K562 (cell line): ENCODE data around the gene ADAMTS14. TPM values are rescaled to one million over a fixed set of nuclear protein-coding genes. Genes with fewer than 3 reads are reported as not detected.

Experiments used
- ARHGAP35 ChIP-seq: fragments of 450-650 bp; IDR thresholded peaks from 2 replicates; pipeline ENCODE4 v1.6.1; 2018; ENCODE audit not compliant: partially characterized antibody
- CHD4 ChIP-seq: fragments of 200-600 bp; sonication (generic); IDR thresholded peaks from 3 replicates; pipeline ENCODE4 v1.6.1; 2012; ENCODE audit warnings: low read depth, mild to moderate bottlenecking, mixed read lengths, low read length, inconsistent platforms; ENCODE audit not compliant: insufficient read depth, insufficient replicate concordance, poor library complexity, severe bottlenecking
- CXXC5 ChIP-seq: fragments of 250-450 bp; sonication (Bioruptor Pico); IDR thresholded peaks from 2 replicates; pipeline ENCODE4 v1.8.0; 2022; ENCODE audit warnings: inconsistent platforms, mild to moderate bottlenecking, moderate library complexity
- ESRRA ChIP-seq: fragments of 450-650 bp; IDR thresholded peaks from 2 replicates; pipeline ENCODE4 v1.6.1; 2014; ENCODE audit warnings: low read depth, mild to moderate bottlenecking, moderate library complexity, borderline replicate concordance
- FIP1L1 ChIP-seq: fragments of 200-400 bp; formaldehyde crosslinking; IDR thresholded peaks from 2 replicates; pipeline ENCODE4 v1.6.1; 2018; ENCODE audit warnings: mild to moderate bottlenecking, low read depth, low read length; ENCODE audit not compliant: poor library complexity, severe bottlenecking
- HDAC2 ChIP-seq: fragments of 450-650 bp; IDR thresholded peaks from 2 replicates; pipeline ENCODE4 v1.6.1; 2016; ENCODE audit warnings: mild to moderate bottlenecking
- HIVEP1 ChIP-seq: fragments of 250-450 bp; sonication (Bioruptor Pico); IDR thresholded peaks from 2 replicates; pipeline ENCODE4 v1.4.0; 2020; ENCODE audit warnings: mild to moderate bottlenecking
- NFATC3 ChIP-seq: fragments of 450-650 bp; IDR thresholded peaks from 2 replicates; pipeline ENCODE4 v1.6.1; 2017; ENCODE audit warnings: mild to moderate bottlenecking
- NFE2L1 ChIP-seq: fragments of 450-650 bp; IDR thresholded peaks from 2 replicates; pipeline ENCODE4 v1.6.1; 2016; ENCODE audit warnings: missing genetic modification characterization, low read depth, mild to moderate bottlenecking, missing compliant biosample characterization, moderate library complexity, borderline replicate concordance
- PATZ1 ChIP-seq: fragments of 250-450 bp; sonication (Bioruptor Pico); IDR thresholded peaks from 2 replicates; pipeline ENCODE4 v1.5.0; 2020; ENCODE audit warnings: mild to moderate bottlenecking, borderline replicate concordance
- PHB2 ChIP-seq: fragments of 450-650 bp; IDR thresholded peaks from 2 replicates; pipeline ENCODE4 v1.6.1; 2017; ENCODE audit warnings: low read depth
- PTBP1 ChIP-seq: fragments of 200-400 bp; formaldehyde crosslinking; IDR thresholded peaks from 2 replicates; pipeline ENCODE4 v1.6.1; 2017; ENCODE audit warnings: low read depth, low read length
- SETDB1 ChIP-seq: IDR thresholded peaks from one replicate; pipeline ENCODE4 v1.6.1; 2012; ENCODE audit warnings: low read length, control low read depth, inconsistent platforms
- SMARCA5 ChIP-seq: fragments of 450-650 bp; IDR thresholded peaks from 2 replicates; pipeline ENCODE4 v1.6.1; 2016
- TFAM ChIP-seq: fragments of 250-450 bp; sonication (Bioruptor Pico); conservative IDR thresholded peaks from 2 replicates; pipeline ENCODE4 v1.5.0; 2021; ENCODE audit warnings: mild to moderate bottlenecking, moderate library complexity
- THRB ChIP-seq: fragments of 450-650 bp; formaldehyde crosslinking; conservative IDR thresholded peaks from 2 replicates; pipeline ENCODE4 v1.4.0; 2022; ENCODE audit warnings: mild to moderate bottlenecking, missing genetic modification characterization
- YY1 ChIP-seq, 3 experiments: IDR thresholded peaks; 2 replicates each; pipeline ENCODE4 v1.6.1; 2011; ENCODE audit warnings: low read length in 2 of 3, mild to moderate bottlenecking in 2 of 3, moderate library complexity in 2 of 3, borderline replicate concordance in 1 of 3, control low read depth in 1 of 3, low read depth in 1 of 3; ENCODE audit not compliant: insufficient read depth in 3 of 3, insufficient replicate concordance in 2 of 3, control insufficient read depth in 1 of 3, insufficient read length in 1 of 3; ENCODE audit errors: extremely low read depth in 1 of 3
- ZNF184 ChIP-seq: sonication (generic); formaldehyde crosslinking; IDR thresholded peaks from 2 replicates; pipeline ENCODE4 v1.5.0; 2020; ENCODE audit warnings: missing genetic modification reagents
- ZNF354B ChIP-seq: fragments of 250-450 bp; sonication (Bioruptor Pico); IDR thresholded peaks from 2 replicates; pipeline ENCODE4 v1.4.0; 2020
- ZNF639 ChIP-seq, 2 experiments: fragments of 200-800 bp in 1 of 2; sonication (Bioruptor generic) in 1 of 2; sonication (generic) in 1 of 2; formaldehyde crosslinking in 1 of 2; IDR thresholded peaks in 1 of 2; conservative IDR thresholded peaks in 1 of 2; 2 replicates each; pipeline versions ENCODE4 v1.5.0 to v1.6.1; 2016 to 2020; ENCODE audit warnings: missing compliant biosample characterization in 1 of 2, missing genetic modification characterization in 1 of 2, missing genetic modification reagents in 1 of 2
- polyA plus RNA-seq, 8 experiments: library from polyadenylated mRNA; depleted of rRNA in 4 of 8; stranded (reverse) in 5 of 8; unstranded in 3 of 8; fragments of >200 nt; fragmentation: Nextera tagmentation in 2 of 8; fragmentation: Illumina TruSeq in 1 of 8; extraction: Ambion mirVana in 2 of 8; extraction: Trizol in 1 of 8; gene quantifications; 2 replicates each; pipeline versions ENCODE4 v1.2.1 to v1.2.3, GENCODE V29; 2011 to 2014; ENCODE audit warnings: inconsistent platforms in 1 of 8, missing spikeins in 1 of 8
- total RNA-seq, 7 experiments: library from RNA; depleted of rRNA in 6 of 7; stranded (reverse); fragments of >200 nt in 6 of 7; fragmentation: Illumina TruSeq in 2 of 7; extraction: Trizol in 2 of 7; gene quantifications; 2 replicates each; pipeline versions ENCODE4 v1.2.1 to v1.2.3, GENCODE V29; 2011 to 2021; ENCODE audit warnings: low replicate concordance in 1 of 7

ADAMTS14 gene
- total and polyA plus RNA-seq, 9 of the 15 experiments (the other 6 are each of a cell fraction or from before 2014, with no cell fraction given) = 0.04 to 37.4 (median 15.9) TPM

GRCh38 chr10:70773461-70773860 lies 101.2 kb downstream of the ADAMTS14 start (continued):
- 0 out of 2 replicates have a peak, but pooled peaks have one; percentile 16 for TF ChIP-seq ESRRA
- TF ChIP-seq YY1 (IDR thresholded peaks at IDR 0.05; ENCODE audit: borderline replicate concordance in 1 of 3, control insufficient read depth in 1 of 3, extremely low read depth in 1 of 3, insufficient read depth in 3 of 3, insufficient read length in 1 of 3, insufficient replicate concordance in 2 of 3, low read depth in 1 of 3, low read length in 2 of 3) = no peak
- TF ChIP-seq HDAC2 = peak; percentile 50; the same call in 1 of the 2 replicates
- no peak for TF ChIP-seq NFE2L1 (tag)
- no peak for TF ChIP-seq ZNF184
- TF ChIP-seq ZNF354B (CRISPR knock-in tag) = no peak
- TF ChIP-seq ARHGAP35 = no peak
- TF ChIP-seq PATZ1 (CRISPR knock-in tag) = no peak
- TF ChIP-seq TFAM (CRISPR knock-in tag) = no peak
- TF ChIP-seq THRB = no peak
- 0 out of 2 replicates have a peak, but pooled peaks have one; percentile 56 for TF ChIP-seq SMARCA5
- TF ChIP-seq ZNF639 (CRISPR knock-in tag; conservative IDR thresholded peaks at IDR 0.05 in 1 of 2, IDR thresholded peaks at IDR 0.05 in 1 of 2) = no peak
- no peak for TF ChIP-seq NFATC3
- peak; percentile 75 for TF ChIP-seq CHD4
- no peak for TF ChIP-seq PHB2
- TF ChIP-seq CXXC5 (CRISPR knock-in tag) = no peak
- 0 out of 2 replicates have a peak, but pooled peaks have one; percentile 28 for TF ChIP-seq PTBP1
- no peak for TF ChIP-seq SETDB1
- no peak for TF ChIP-seq HIVEP1 (CRISPR knock-in tag)
- TF ChIP-seq FIP1L1 = no peak
